ENCODE results near the gene MME. TPM values are rescaled to one million over a fixed set of nuclear protein-coding genes. Genes with fewer than 3 reads are reported as not detected.

Gene MME
- polyA plus RNA-seq, 1 experiment, result 61.7 TPM

- TF ChIP-seq, protein P1, sequence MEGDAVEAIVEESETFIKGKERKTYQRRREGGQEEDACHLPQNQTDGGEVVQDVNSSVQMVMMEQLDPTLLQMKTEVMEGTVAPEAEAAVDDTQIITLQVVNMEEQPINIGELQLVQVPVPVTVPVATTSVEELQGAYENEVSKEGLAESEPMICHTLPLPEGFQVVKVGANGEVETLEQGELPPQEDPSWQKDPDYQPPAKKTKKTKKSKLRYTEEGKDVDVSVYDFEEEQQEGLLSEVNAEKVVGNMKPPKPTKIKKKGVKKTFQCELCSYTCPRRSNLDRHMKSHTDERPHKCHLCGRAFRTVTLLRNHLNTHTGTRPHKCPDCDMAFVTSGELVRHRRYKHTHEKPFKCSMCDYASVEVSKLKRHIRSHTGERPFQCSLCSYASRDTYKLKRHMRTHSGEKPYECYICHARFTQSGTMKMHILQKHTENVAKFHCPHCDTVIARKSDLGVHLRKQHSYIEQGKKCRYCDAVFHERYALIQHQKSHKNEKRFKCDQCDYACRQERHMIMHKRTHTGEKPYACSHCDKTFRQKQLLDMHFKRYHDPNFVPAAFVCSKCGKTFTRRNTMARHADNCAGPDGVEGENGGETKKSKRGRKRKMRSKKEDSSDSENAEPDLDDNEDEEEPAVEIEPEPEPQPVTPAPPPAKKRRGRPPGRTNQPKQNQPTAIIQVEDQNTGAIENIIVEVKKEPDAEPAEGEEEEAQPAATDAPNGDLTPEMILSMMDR (IDR thresholded peaks at IDR 0.05; ENCODE audit: low read depth, low read length), result no peak
- no peaks in the 10 kb centered on the region for H3K9me3 ChIP-seq (ENCODE audit: control insufficient read depth, insufficient read depth, low read length)
- H3K27ac ChIP-seq (ENCODE audit: low read depth, low read length), result no peak overlapping the region
- POLR2A ChIA-PET, result no interaction called here
- DNase-seq (ENCODE audit: low read depth, low spot score), result no peak
- no peaks in the 10 kb centered on the region for H3K27me3 ChIP-seq (ENCODE audit: control insufficient read depth, insufficient read depth, low read length)
- CTCF ChIA-PET, result no interaction called here
- no peak overlapping the region for H3K4me3 ChIP-seq (ENCODE audit: low read depth, low read length)
Measured at GRCh38 chr3:155037508-155038202, 42.5 kb upstream of the MME start.

DNA sequence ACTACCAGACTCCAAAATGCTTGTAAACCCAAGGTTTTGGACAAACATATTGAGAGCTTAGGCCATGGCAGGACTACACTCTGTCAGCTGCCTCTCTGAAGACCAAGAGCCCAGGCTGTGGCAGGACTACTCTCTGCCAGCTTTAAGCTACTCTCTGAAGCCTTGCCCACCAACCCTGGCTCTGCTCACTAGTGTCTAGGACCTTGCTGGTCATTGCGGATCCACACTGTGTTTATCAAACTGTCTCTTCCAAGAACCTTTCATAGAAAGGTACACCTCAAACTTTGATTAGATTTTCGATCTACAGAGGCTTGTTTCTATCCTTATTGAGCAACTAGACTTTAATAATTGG is 41.9 kb upstream of the MME start:
- DNase-seq (ENCODE audit: low read depth, low spot score), result no peak
- CTCF ChIA-PET, result no interaction called here
- TF ChIP-seq, protein P1 (IDR thresholded peaks at IDR 0.05; ENCODE audit: low read depth, low read length), result no peak
- no peak overlapping the region for H3K27ac ChIP-seq (ENCODE audit: low read depth, low read length)
- no peaks in the 10 kb centered on the region for H3K9me3 ChIP-seq (ENCODE audit: control insufficient read depth, insufficient read depth, low read length)
- H3K4me3 ChIP-seq (ENCODE audit: low read depth, low read length), result no peak overlapping the region
- POLR2A ChIA-PET, result no interaction called here
- H3K27me3 ChIP-seq (ENCODE audit: control insufficient read depth, insufficient read depth, low read length), result no peaks in the 10 kb centered on the region

DNA sequence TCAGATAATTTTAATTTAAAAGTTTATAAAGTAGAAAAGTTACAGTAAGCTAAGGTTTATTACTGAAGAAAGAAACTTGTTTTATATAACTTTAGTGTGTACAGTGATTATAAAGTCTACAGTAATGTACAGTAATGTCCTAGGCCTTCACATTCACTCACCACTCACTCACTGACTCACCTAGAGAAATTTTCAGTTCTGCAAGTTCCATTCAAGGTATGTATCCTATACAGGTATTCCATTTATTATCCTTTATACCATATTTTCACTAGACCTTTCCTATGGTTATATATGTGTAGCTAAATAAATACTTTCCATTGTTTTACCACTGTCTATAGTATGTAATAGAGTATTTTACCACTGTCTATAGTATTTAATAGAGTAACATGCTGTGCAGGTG is 33.2 kb upstream of the MME start:
- ChIA-PET CTCF (no interaction called here), POLR2A (no interaction called here)
- H3K27ac ChIP-seq (ENCODE audit: low read depth, low read length), result no peak overlapping the region
- H3K4me3 ChIP-seq (ENCODE audit: low read depth, low read length), result no peak overlapping the region
- H3K9me3 ChIP-seq (ENCODE audit: control insufficient read depth, insufficient read depth, low read length), result peaks cover under 1% of the 10 kb centered on the region; the same call in 1 of the 2 replicates
- H3K27me3 ChIP-seq (ENCODE audit: control insufficient read depth, insufficient read depth, low read length), result no peaks in the 10 kb centered on the region
- DNase-seq (ENCODE audit: low read depth, low spot score), result no peak
- TF ChIP-seq, protein P1 (IDR thresholded peaks at IDR 0.05; ENCODE audit: low read depth, low read length), result no peak

GRCh38 chr3:155047672-155048071 is 32.4 kb upstream of the MME start:
- Histone ChIP-seq H3K9me3 (ENCODE audit: control insufficient read depth, insufficient read depth, low read length) (peaks cover 8% of the 10 kb centered on the region), H3K27me3 (ENCODE audit: control insufficient read depth, insufficient read depth, low read length) (no peaks in the 10 kb centered on the region), H3K27ac (ENCODE audit: low read depth, low read length) (no peak overlapping the region), H3K4me3 (ENCODE audit: low read depth, low read length) (no peak overlapping the region)
- POLR2A ChIA-PET, result no interaction called here
- no peak for DNase-seq (ENCODE audit: low read depth, low spot score)
- TF ChIP-seq, protein P1 (IDR thresholded peaks at IDR 0.05; ENCODE audit: low read depth, low read length), result no peak
- CTCF ChIA-PET, result no interaction called here

DNA sequence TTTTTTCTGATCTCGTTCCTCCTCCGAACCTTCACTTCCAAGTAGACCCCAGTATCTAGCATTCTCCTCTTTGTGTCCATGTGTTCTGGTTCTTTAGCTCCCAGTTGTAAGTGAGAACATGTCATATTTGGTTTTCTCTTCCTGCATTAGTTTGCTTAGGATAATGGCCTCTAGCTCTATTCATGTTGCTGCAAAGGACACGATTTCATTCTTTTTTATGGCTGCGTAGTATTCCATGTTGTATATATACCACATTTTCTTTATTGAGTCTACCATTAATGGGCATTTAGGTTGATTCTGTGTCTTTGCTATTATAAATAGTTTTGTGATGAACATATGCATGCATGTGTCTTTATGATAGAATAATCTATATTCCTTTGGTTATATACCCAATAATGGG is 30.2 kb upstream of the MME start:
- DNase-seq (ENCODE audit: low read depth, low spot score), result no peak
- ChIA-PET CTCF (no interaction called here), POLR2A (no interaction called here)
- Histone ChIP-seq H3K4me3 (ENCODE audit: low read depth, low read length) (no peak overlapping the region), H3K27ac (ENCODE audit: low read depth, low read length) (no peak overlapping the region), H3K9me3 (ENCODE audit: control insufficient read depth, insufficient read depth, low read length) (peaks cover 8% of the 10 kb centered on the region), H3K27me3 (ENCODE audit: control insufficient read depth, insufficient read depth, low read length) (no peaks in the 10 kb centered on the region)
- TF ChIP-seq, protein P1 (IDR thresholded peaks at IDR 0.05; ENCODE audit: low read depth, low read length), result no peak

Measured in AG04450 (cell line).